K562 (cell line): ENCODE measurements around the gene TNFAIP3. TPM values are rescaled to one million over a fixed set of nuclear protein-coding genes. Genes with fewer than 3 reads are reported as not detected.
A peak's percentile ranks its signal among the peaks of the same experiment; 100 is the strongest.

ENCODE experiments used
- C11orf30 ChIP-seq: fragments of 450-650 bp; IDR thresholded peaks from 2 replicates; pipeline ENCODE4 v1.6.1; 2016; ENCODE audit warnings: low read depth, mild to moderate bottlenecking
- DDX20 ChIP-seq: fragments of 450-650 bp; IDR thresholded peaks from 2 replicates; pipeline ENCODE4 v1.6.1; 2016; ENCODE audit warnings: missing genetic modification characterization, low read depth, mild to moderate bottlenecking, missing compliant biosample characterization, moderate library complexity
- EP400 ChIP-seq: fragments of 450-650 bp; IDR thresholded peaks from 2 replicates; pipeline ENCODE4 v1.6.1; 2017; ENCODE audit warnings: antibody characterized with exemption, mild to moderate bottlenecking, moderate library complexity
- HOMEZ ChIP-seq: fragments of 250-450 bp; sonication (Bioruptor Pico); IDR thresholded peaks from 2 replicates; pipeline ENCODE4 v1.4.0; 2020; ENCODE audit warnings: mild to moderate bottlenecking, moderate library complexity
- MTA2 ChIP-seq: fragments of 450-650 bp; IDR thresholded peaks from 2 replicates; pipeline ENCODE4 v1.6.1; 2016; ENCODE audit warnings: low read depth
- NCOA6 ChIP-seq: fragments of 450-650 bp; IDR thresholded peaks from 2 replicates; pipeline ENCODE4 v1.6.1; 2017; ENCODE audit warnings: mild to moderate bottlenecking
- POLR2H ChIP-seq: IDR thresholded peaks from 2 replicates; pipeline ENCODE4 v1.6.1; 2016; ENCODE audit warnings: missing genetic modification characterization, low read depth, mild to moderate bottlenecking, control low read depth, missing compliant biosample characterization, moderate library complexity
- RERE ChIP-seq: sonication (generic); formaldehyde crosslinking; IDR thresholded peaks from 2 replicates; pipeline ENCODE4 v1.8.0; 2023; ENCODE audit warnings: missing genetic modification reagents, mild to moderate bottlenecking, borderline replicate concordance
- REST ChIP-seq, 2 experiments: fragments of 450-650 bp; formaldehyde crosslinking in 1 of 2; IDR thresholded peaks; 2 replicates each; pipeline versions ENCODE4 v1.4.0 to v1.6.1; 2014 to 2020; ENCODE audit warnings: mild to moderate bottlenecking in 2 of 2, borderline replicate concordance in 1 of 2, low read depth in 1 of 2
- SMARCE1 ChIP-seq: fragments of 450-650 bp; IDR thresholded peaks from 2 replicates; pipeline ENCODE4 v1.7.1; 2016; ENCODE audit warnings: mild to moderate bottlenecking
- ZNF12 ChIP-seq: sonication (generic); formaldehyde crosslinking; IDR thresholded peaks from 2 replicates; pipeline ENCODE4 v1.4.0; 2020; ENCODE audit warnings: mild to moderate bottlenecking, missing genetic modification reagents
- ZNF444 ChIP-seq: fragments of 250-450 bp; sonication (Bioruptor Pico); IDR thresholded peaks from 2 replicates; pipeline ENCODE4 v1.4.0; 2020; ENCODE audit warnings: mild to moderate bottlenecking, moderate library complexity
- polyA plus RNA-seq, 8 experiments: library from polyadenylated mRNA; depleted of rRNA in 4 of 8; stranded (reverse) in 5 of 8; unstranded in 3 of 8; fragments of >200 nt; fragmentation: Nextera tagmentation in 2 of 8; fragmentation: Illumina TruSeq in 1 of 8; extraction: Ambion mirVana in 2 of 8; extraction: Trizol in 1 of 8; gene quantifications; 2 replicates each; pipeline versions ENCODE4 v1.2.1 to v1.2.3, GENCODE V29; 2011 to 2014; ENCODE audit warnings: inconsistent platforms in 1 of 8, missing spikeins in 1 of 8
- total RNA-seq, 7 experiments: library from RNA; depleted of rRNA in 6 of 7; stranded (reverse); fragments of >200 nt in 6 of 7; fragmentation: Illumina TruSeq in 2 of 7; extraction: Trizol in 2 of 7; gene quantifications; 2 replicates each; pipeline versions ENCODE4 v1.2.1 to v1.2.3, GENCODE V29; 2011 to 2021; ENCODE audit warnings: low replicate concordance in 1 of 7

Gene TNFAIP3
- total and polyA plus RNA-seq, 9 of the 15 experiments (the other 6 are each of a cell fraction or from before 2014, with no cell fraction given) = 0.79 to 17.0 (median 6.4) TPM

- TF ChIP-seq REST (IDR thresholded peaks at IDR 0.05; ENCODE audit: borderline replicate concordance) (peak; percentile 36; the same call in 1 of the 2 replicates), REST (CRISPR knock-in tag; IDR thresholded peaks at IDR 0.05; ENCODE audit: low read depth) (no peak), HOMEZ (CRISPR knock-in tag) (no peak), POLR2H (tag) (peak; percentile 72), NCOA6 (0 out of 2 replicates have a peak, but pooled peaks have one; percentile 10), C11orf30 (peak; percentile 20; the same call in 1 of the 2 replicates), ZNF444 (CRISPR knock-in tag) (peak; percentile 50; the same call in 1 of the 2 replicates), DDX20 (tag) (peak; percentile 72), ZNF12 (CRISPR knock-in tag) (no peak), SMARCE1 (peak; percentile 98), MTA2 (no peak), EP400 (peak; percentile 49), RERE (CRISPR knock-in tag) (no peak)
Observed at GRCh38 chr6:137914530-137915193, 47.6 kb downstream of the TNFAIP3 start (continued).
